ENCODE data around the gene MINDY4.

The MINDY4 gene

GRCh38 chr7:30859202-30859939 lies 88.2 kb downstream of the MINDY4 start:
- no peak for DNase-seq

GRCh38 chr7:30859940-30860496 lies 88.8 kb downstream of the MINDY4 start:
- no peak for DNase-seq

- no peak for DNase-seq
Measured at GRCh38 chr7:30861612-30862011, 90.4 kb downstream of the MINDY4 start.

GRCh38 chr7:30862995-30863705 lies 91.9 kb downstream of the MINDY4 start:
- DNase-seq: no peak

GRCh38 chr7:30863706-30864035 lies 92.5 kb downstream of the MINDY4 start:
- no peak for DNase-seq

- no peak for DNase-seq
Measured at GRCh38 chr7:30864101-30864500, 92.9 kb downstream of the MINDY4 start.

GRCh38 chr7:30865076-30865475 lies 93.9 kb downstream of the MINDY4 start:
- no peak for DNase-seq

GRCh38 chr7:30865821-30866220 lies 94.6 kb downstream of the MINDY4 start:
- DNase-seq: no peak

GRCh38 chr7:30866939-30867338 lies 95.7 kb downstream of the MINDY4 start:
- no peak for DNase-seq

- no peak for DNase-seq
Measured at GRCh38 chr7:30867483-30867882, 96.3 kb downstream of the MINDY4 start.

GRCh38 chr7:30869794-30870611 lies 98.8 kb downstream of the MINDY4 start:
- DNase-seq: no peak

GRCh38 chr7:30870821-30871518 lies 99.8 kb downstream of the MINDY4 start:
- no peak for DNase-seq

GRCh38 chr7:30871655-30872054 lies 100.4 kb downstream of the MINDY4 start:
- DNase-seq: no peak

- DNase-seq: no peak
Measured at GRCh38 chr7:30873207-30873606, 102.0 kb downstream of the MINDY4 start.

- no peak for DNase-seq
Measured at GRCh38 chr7:30873656-30874055, 102.4 kb downstream of the MINDY4 start.

GRCh38 chr7:30874656-30875302 lies 103.6 kb downstream of the MINDY4 start:
- DNase-seq: no peak

GRCh38 chr7:30877015-30877769 lies 106.0 kb downstream of the MINDY4 start:
- DNase-seq: no peak

- DNase-seq: no peak
Measured at GRCh38 chr7:30877993-30878392, 106.8 kb downstream of the MINDY4 start.

- no peak for DNase-seq
Measured at GRCh38 chr7:30879139-30880124, 108.2 kb downstream of the MINDY4 start.

- DNase-seq: no peak
Measured at GRCh38 chr7:30880125-30880720, 109.0 kb downstream of the MINDY4 start.

Data from activated CD4-positive, alpha-beta T cell treated with anti-CD3 and anti-CD28 coated beads, Interleukin-2, Interleukin-6, amounts not matched to agents 100 ng/mL and 50 ng/mL, durations not matched to agents 16 hours and 8 hours (primary cell).